ENCODE measurements around the gene PANK4.

The PANK4 gene

GRCh38 chr1:2488688-2489087 is 37.7 kb downstream of the PANK4 start:
- TF ChIP-seq TSHZ2 (CRISPR knock-in tag; IDR thresholded peaks at IDR 0.05), result no peak
- no peak for TF ChIP-seq ESRRG (CRISPR knock-in tag; IDR thresholded peaks at IDR 0.05)
- TF ChIP-seq TCF4 (CRISPR knock-in tag; IDR thresholded peaks at IDR 0.05; ENCODE audit: borderline replicate concordance), result no peak
- TF ChIP-seq PPARA (CRISPR knock-in tag; IDR thresholded peaks at IDR 0.05; ENCODE audit: borderline replicate concordance), result no peak
- TF ChIP-seq RARB (CRISPR knock-in tag; IDR thresholded peaks at IDR 0.05), result no peak
- TF ChIP-seq TOX (CRISPR knock-in tag; IDR thresholded peaks at IDR 0.05; ENCODE audit: borderline replicate concordance), result no peak
- TF ChIP-seq ZNF8 (CRISPR knock-in tag; IDR thresholded peaks at IDR 0.05), result no peak
- no peak for TF ChIP-seq CREB5 (CRISPR knock-in tag; IDR thresholded peaks at IDR 0.05; ENCODE audit: low read depth)
- no peak for TF ChIP-seq CSRNP3 (CRISPR knock-in tag; IDR thresholded peaks at IDR 0.05)
- TF ChIP-seq POU6F1 (CRISPR knock-in tag; IDR thresholded peaks at IDR 0.05; ENCODE audit: borderline replicate concordance, low read depth), result no peak
- no peak for TF ChIP-seq OSR1 (CRISPR knock-in tag; IDR thresholded peaks at IDR 0.05)
- no peak for ATAC-seq

GRCh38 chr1:2486558-2486957 is 39.8 kb downstream of the PANK4 start:
- ATAC-seq, result no peak
- TF ChIP-seq TCF4 (CRISPR knock-in tag; IDR thresholded peaks at IDR 0.05; ENCODE audit: borderline replicate concordance) (no peak), TSHZ2 (CRISPR knock-in tag; IDR thresholded peaks at IDR 0.05) (no peak), ISL1 (CRISPR knock-in tag; IDR thresholded peaks at IDR 0.05) (no peak), CREB5 (CRISPR knock-in tag; IDR thresholded peaks at IDR 0.05; ENCODE audit: low read depth) (no peak), ZNF8 (CRISPR knock-in tag; IDR thresholded peaks at IDR 0.05) (no peak), BACH2 (CRISPR knock-in tag; IDR thresholded peaks at IDR 0.05; ENCODE audit: borderline replicate concordance) (no peak), CSDC2 (CRISPR knock-in tag; IDR thresholded peaks at IDR 0.05) (no peak), ZNF565 (CRISPR knock-in tag; conservative IDR thresholded peaks at IDR 0.05; ENCODE audit: low read depth) (no peak), POU6F1 (CRISPR knock-in tag; IDR thresholded peaks at IDR 0.05; ENCODE audit: borderline replicate concordance, low read depth) (no peak), CSRNP3 (CRISPR knock-in tag; IDR thresholded peaks at IDR 0.05) (no peak), PPARA (CRISPR knock-in tag; IDR thresholded peaks at IDR 0.05; ENCODE audit: borderline replicate concordance) (no peak), ZC3H10 (CRISPR knock-in tag; IDR thresholded peaks at IDR 0.05) (no peak), RARB (CRISPR knock-in tag; IDR thresholded peaks at IDR 0.05) (no peak), SNAI2 (CRISPR knock-in tag; IDR thresholded peaks at IDR 0.05) (no peak)

All from SK-N-SH treated with all-trans-retinoic acid at 6 μM for 48 hours (cell line).